A549 treated with ZK216348 at 1 μM for 4 hours (cell line): ENCODE data around the gene KRTAP4-6. TPM values are rescaled to one million over a fixed set of nuclear protein-coding genes. Genes with fewer than 3 reads are reported as not detected.

ENCODE experiments used
- total RNA-seq: library from RNA; stranded (reverse); fragments of 200-300 nt; extraction: Qiagen RNA extraction; gene quantifications from 5 replicates; pipeline ENCODE4 v1.2.3, GENCODE V29; 2022; ENCODE audit warnings: low read depth

Gene KRTAP4-6
- total RNA-seq: not detected in 5 replicates

DNA sequence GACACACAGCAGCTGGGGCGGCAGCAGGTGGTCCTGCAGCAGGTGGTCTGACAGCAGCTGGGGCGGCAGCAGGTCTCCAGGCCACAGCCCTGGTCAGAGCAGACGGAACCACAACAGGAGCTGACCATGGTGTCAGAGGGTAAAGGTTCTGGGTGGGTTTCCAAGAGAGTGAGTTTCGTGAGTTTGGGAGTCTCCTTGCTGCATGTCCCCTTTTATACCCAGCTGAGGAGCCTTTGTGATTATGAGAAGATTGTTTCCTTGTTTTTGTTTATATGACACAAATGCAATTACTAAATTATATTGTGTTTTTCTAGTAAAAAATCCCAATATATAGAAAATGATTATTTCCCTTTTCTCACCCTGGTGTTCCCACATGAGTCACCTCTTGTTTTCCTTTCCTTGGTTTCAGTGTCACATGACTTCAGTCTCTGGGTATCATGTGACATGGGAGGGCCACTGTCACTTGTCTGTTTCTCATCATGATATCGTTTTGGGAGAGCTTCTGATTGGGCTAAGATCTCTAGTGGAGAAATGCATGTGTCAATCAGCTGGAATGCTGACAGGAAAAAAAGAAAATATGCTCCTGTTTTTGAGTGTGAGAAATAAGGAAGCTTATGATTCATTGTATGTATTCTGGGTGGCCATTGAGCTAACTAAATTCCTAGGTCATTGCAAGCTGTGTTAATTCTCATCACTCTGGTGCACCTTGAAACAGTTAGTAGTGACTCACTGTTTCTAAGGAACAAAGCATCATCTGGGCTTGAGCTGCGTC is at the start of gene KRTAP4-6:
TSS of gene KRTAP4-6 (minus strand) at position 185 of the 772 bp plus-strand sequence. CDS start at position 128, 57 bp downstream.

DNA sequence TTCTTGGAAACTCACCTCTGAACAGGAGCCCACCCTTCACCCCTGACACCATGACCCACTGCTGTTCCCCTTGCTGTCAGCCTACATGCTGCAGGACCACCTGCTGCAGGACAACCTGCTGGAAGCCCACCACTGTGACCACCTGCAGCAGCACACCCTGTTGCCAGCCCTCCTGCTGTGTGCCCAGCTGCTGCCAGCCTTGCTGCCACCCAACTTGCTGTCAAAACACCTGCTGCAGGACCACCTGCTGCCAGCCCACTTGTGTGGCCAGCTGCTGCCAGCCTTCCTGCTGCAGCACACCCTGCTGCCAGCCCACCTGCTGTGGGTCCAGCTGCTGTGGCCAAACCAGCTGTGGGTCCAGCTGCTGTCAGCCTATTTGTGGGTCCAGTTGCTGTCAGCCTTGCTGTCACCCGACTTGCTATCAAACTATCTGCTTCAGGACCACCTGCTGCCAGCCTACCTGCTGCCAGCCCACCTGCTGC is 49.5 kb upstream of the KRTAP4-6 start, which contains the start of gene KRTAP9-1:
TSS of gene KRTAP9-1 (plus strand) at position 51 of the 482 bp plus-strand sequence. CDS start at position 51, 0 bp downstream.

DNA sequence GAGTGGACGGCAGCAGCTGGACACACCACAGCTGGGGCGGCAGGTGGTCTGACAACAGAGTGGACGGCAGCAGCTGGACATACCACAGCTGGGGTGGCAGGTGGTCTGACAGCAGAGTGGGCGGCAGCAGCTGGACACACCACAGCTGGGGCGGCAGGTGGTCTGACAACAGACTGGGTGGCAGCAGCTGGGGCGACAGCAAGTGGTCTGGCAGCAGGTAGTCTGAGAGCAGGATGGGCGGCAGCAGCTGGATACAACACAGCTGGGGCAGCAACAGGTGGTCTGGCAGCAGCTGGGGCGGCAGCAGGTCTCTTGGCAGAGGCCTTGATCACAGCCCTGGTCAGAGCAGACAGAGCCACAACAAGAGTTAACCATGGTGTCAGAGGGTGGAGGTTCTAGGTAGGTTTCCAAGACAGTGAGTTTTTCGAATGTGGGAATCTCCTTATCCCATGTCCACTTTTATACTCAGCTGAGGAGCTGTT is 44.2 kb upstream of the KRTAP4-6 start, which contains the start of gene KRTAP4-1:
TSS of gene KRTAP4-1 (minus strand) at position 432 of the 482 bp plus-strand sequence. CDS start at position 375, 57 bp downstream.

DNA sequence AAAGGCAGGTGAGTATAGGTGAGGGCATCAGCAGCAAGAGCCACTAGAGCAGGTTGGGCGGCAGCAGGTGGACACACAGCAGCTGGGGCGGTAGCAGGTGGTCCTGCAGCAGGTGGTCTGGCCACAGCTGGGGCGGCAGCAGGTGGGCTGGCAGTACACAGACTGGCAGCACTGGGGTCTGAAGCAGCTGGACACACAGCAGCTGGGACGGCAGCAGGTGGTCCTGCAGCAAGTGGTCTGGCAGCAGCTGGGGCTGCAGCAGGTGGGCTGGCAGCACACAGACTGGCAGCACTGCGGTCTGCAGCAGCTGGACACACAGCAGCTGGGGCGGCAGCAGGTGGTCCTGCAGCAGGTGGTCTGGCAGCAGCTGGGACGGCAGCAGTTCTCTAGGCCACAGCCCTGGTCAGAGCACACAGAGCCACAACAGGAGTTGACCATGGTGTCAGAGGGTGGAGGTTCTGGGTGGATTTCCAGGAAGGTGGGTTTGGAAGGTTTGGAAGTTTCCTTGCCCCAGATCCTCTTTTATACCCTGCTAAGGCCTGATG is 37.5 kb upstream of the KRTAP4-6 start, which contains the start of gene KRTAP4-2:
TSS of gene KRTAP4-2 (minus strand) at position 495 of the 545 bp plus-strand sequence. CDS start at position 438, 57 bp downstream.

DNA sequence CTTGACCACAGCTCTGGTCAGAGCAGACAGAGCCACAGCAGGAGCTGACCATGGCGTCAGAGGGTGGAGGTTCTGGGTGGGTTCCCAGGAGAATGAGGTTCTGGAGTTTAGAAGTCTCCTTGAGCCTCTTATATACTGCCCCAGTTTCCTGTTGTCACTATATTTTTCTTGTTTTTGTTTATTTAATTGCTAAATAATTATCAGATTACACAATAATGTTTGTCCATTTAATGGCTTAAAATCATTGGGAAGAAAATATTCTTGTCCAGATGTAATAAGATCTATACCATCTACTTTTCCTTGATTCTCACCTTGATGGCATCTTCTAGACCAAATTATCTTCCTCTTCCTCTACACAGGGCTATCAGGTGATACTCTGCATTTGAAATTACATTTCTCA is 27.8 kb upstream of the KRTAP4-6 start, which contains the start of gene KRTAP4-3:
TSS of gene KRTAP4-3 (minus strand) at position 101 of the 400 bp plus-strand sequence. CDS start at position 52, 49 bp downstream.

DNA sequence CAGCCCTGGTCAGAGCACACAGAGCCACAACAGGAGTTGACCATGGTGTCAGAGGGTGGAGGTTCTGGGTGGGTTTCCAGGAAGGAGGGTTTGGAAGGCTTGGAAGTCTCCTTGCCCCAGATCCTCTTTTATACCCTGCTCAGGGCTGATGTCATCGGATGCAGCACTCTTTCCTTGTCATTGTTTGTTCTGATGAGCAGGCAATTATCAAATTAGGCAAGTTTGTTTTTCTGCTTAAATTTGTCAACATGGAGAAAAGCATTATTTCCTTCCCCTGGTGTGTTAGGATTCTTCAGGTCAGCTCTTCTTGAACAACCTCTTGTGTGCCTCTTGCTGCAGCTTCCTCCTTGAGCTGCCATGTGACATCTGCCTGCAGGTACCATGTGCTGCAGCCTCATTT is 20.3 kb upstream of the KRTAP4-6 start, which contains the start of gene KRTAP4-4:
TSS of gene KRTAP4-4 (minus strand) at position 101 of the 400 bp plus-strand sequence. CDS start at position 44, 57 bp downstream.

DNA sequence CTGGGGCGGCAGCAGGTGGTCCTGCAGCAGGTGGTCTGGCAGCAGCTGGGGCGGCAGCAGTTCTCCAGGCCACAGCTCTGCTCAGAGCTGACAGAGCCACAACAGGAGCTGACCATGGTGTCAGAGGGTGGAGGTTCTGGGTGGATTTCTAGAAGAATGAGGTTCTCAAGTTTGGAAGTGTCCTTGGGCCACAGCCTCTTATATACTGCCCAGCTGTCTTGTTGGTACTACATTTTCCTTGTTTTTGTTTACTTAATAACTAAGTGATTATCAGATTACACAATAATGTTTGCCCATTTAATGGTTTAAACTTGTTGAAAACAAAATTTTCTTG is 9.3 kb upstream of the KRTAP4-6 start, which contains the start of gene KRTAP4-5:
TSS of gene KRTAP4-5 (minus strand) at position 174 of the 334 bp plus-strand sequence. CDS start at position 116, 58 bp downstream.

DNA sequence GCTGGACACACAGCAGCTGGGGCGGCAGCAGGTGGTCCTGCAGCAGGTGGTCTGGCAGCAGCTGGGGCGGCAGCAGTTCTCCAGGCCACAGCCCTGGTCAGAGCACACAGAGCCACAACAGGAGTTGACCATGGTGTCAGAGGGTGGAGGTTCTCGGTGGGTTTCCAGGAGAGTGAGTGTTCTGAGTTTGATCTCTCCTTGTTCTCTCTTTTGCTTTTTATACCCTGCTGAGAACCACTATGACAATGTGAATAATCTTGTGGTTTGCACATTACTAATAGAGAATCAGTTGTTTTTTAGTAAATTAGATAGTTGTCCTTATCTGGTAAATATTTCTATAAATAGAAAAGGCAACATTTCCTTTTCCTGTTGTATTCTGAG is 16.4 kb downstream of the KRTAP4-6 start, which contains the start of gene KRTAP4-12:
TSS of gene KRTAP4-12 (minus strand) at position 192 of the 381 bp plus-strand sequence. CDS start at position 132, 60 bp downstream.

DNA sequence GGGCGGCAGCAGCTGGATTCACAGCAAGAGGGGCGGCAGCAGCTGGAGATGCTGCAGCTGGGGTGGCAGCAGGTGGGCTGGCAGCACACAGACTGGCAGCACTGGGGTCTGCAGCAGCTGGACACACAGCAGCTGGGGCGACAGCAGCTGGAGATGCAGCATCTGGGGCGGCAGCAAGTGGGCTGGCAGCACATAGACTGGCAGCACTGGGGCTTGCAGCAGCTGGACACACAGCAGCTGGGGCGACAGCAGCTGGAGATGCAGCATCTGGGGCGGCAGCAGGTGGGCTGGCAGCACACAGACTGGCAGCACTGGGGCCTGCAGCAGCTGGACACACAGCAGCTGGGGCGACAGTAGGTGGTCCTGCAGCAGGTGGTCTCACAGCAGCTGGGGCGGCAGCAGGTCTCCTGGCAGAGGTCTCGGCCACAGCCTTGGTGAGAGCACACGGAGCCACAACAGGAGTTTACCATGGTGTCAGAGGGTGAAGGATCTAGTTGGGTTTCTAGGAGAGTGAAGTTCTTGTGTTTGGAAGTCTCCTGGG is 22.4 kb downstream of the KRTAP4-6 start, which contains the start of gene KRTAP4-11:
TSS of gene KRTAP4-11 (minus strand) at position 528 of the 541 bp plus-strand sequence. CDS start at position 470, 58 bp downstream.

DNA sequence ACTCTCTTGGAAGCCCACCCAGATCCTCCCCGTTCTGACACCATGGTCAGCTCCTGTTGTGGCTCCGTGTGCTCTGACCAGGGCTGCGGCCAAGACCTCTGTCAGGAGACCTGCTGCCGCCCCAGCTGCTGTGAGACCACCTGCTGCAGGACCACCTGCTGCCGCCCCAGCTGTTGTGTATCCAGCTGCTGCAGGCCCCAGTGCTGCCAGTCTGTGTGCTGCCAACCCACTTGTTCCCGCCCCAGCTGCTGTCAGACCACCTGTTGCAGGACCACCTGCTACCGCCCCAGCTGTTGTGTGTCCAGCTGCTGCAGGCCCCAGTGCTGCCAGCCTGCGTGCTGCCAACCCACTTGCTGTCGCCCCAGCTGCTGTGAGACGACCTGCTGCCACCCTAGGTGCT is 35.0 kb downstream of the KRTAP4-6 start, which contains the start of gene KRTAP4-9:
TSS of gene KRTAP4-9 (plus strand) at position 43 of the 400 bp plus-strand sequence. CDS start at position 43, 0 bp downstream.

DNA sequence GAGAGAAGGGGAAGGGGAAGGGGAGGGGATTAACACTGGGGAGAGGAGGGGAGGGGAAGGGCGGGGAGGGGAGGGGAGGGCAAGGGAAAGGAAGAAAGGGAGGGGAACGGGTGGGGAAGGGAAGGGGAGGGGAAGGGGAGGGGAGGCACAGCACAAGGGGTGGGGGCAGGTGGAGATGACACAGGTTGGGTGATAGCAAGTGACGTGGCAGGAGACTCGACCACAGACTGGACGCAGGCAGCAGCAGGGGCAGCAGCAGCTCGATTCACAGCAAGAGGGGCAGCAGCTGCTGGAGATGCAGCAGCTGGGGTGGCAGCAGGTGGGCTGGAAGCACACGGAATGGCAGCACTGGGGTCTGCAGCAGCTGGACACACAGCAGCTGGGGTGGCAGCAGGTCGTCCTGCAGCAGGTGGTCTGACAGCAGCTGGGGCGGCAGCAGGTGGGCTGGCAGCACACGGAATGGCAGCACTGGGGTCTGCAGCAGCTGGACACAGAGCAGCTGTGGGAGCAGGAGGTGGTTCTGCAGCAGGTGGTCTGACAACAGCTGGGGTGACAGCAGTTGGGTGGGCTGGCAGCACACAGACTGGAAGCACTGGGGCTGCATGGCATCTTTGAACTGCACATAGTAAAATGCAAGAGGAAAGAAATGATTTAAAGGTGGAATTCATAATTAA is 38.6 kb downstream of the KRTAP4-6 start, which contains the start of gene KRTAP4-16:
TSS of gene KRTAP4-16 (minus strand) at position 624 of the 674 bp plus-strand sequence. CDS start at position 624, 0 bp downstream.

DNA sequence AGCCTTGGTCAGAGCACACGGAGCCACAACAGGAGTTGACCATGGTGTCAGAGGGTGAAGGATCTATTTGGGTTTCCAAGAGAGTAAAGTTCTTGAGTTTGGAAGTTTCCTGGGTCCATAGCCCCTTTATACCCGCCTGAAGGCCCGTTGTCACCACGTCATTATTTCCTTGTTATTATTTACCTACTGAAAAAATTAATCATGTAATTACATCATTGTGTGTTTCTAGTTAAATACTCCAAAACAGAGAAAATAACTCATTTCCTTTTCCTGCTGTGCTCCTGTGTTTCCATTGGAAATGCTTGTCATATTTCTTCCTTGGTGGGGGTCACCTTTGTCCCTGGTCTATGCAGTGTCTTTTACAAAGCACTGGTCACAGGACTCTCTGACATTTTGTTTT is 42.3 kb downstream of the KRTAP4-6 start, which contains the start of gene KRTAP4-8:
TSS of gene KRTAP4-8 (minus strand) at position 101 of the 400 bp plus-strand sequence. CDS start at position 43, 58 bp downstream.

Other genes with a start within 250 kb of the KRTAP4-6 start
- 0.08 to 0.31 TPM (median 0.18 TPM) in 3 of 5 replicates, not detected in the others for gene KRT23, start 202.9 kb downstream of the KRTAP4-6 start, total RNA-seq
- gene KRT39, start 173.6 kb downstream of the KRTAP4-6 start, total RNA-seq: not detected in 5 replicates
- not detected in 5 replicates for gene KRT40, start 156.2 kb downstream of the KRTAP4-6 start, total RNA-seq
- not detected in 5 replicates for gene KRTAP3-3, start 146.4 kb downstream of the KRTAP4-6 start, total RNA-seq
- not detected in 5 replicates for gene KRTAP3-2, start 140.6 kb downstream of the KRTAP4-6 start, total RNA-seq
- not detected in 5 replicates for gene KRTAP3-1, start 131.4 kb downstream of the KRTAP4-6 start, total RNA-seq
- gene KRTAP1-5, start 113.3 kb downstream of the KRTAP4-6 start, total RNA-seq: not detected in 5 replicates
- not detected in 5 replicates for gene KRTAP1-4, start 110.3 kb downstream of the KRTAP4-6 start, total RNA-seq
- not detected in 5 replicates for gene KRTAP1-3, start 105.7 kb downstream of the KRTAP4-6 start, total RNA-seq
- not detected in 5 replicates for gene KRTAP1-1, start 99.1 kb downstream of the KRTAP4-6 start, total RNA-seq
- gene KRTAP2-1, start 93.2 kb downstream of the KRTAP4-6 start, total RNA-seq: not detected in 5 replicates
- not detected in 5 replicates for gene KRTAP2-2, start 85.3 kb downstream of the KRTAP4-6 start, total RNA-seq
- not detected in 5 replicates for gene KRTAP2-3, start 80.4 kb downstream of the KRTAP4-6 start, total RNA-seq
- gene KRTAP2-4, start 74.7 kb downstream of the KRTAP4-6 start, total RNA-seq: not detected in 5 replicates
- not detected in 5 replicates for gene KRTAP4-7, start 56.4 kb downstream of the KRTAP4-6 start, total RNA-seq
- gene KRTAP4-8, start 42.4 kb downstream of the KRTAP4-6 start, total RNA-seq: not detected in 5 replicates
- gene KRTAP4-16, start 38.3 kb downstream of the KRTAP4-6 start, total RNA-seq: not detected in 5 replicates
- gene KRTAP4-9, start 35.2 kb downstream of the KRTAP4-6 start, total RNA-seq: not detected in 5 replicates
- not detected in 5 replicates for gene KRTAP4-11, start 22.2 kb downstream of the KRTAP4-6 start, total RNA-seq
- gene KRTAP4-12, start 16.4 kb downstream of the KRTAP4-6 start, total RNA-seq: not detected in 5 replicates
- gene KRTAP4-5, start 9.3 kb upstream of the KRTAP4-6 start, total RNA-seq: not detected in 5 replicates
- not detected in 5 replicates for gene KRTAP4-4, start 20.2 kb upstream of the KRTAP4-6 start, total RNA-seq
- not detected in 5 replicates for gene KRTAP4-3, start 27.7 kb upstream of the KRTAP4-6 start, total RNA-seq
- gene KRTAP4-2, start 37.7 kb upstream of the KRTAP4-6 start, total RNA-seq: not detected in 5 replicates
- gene KRTAP4-1, start 44.4 kb upstream of the KRTAP4-6 start, total RNA-seq: 0.32 TPM in 1 of 5 replicates, not detected in the others
- gene KRTAP9-1, start 49.3 kb upstream of the KRTAP4-6 start, total RNA-seq: not detected in 5 replicates
- not detected in 5 replicates for gene KRTAP9-2, start 86.1 kb upstream of the KRTAP4-6 start, total RNA-seq
- not detected in 5 replicates for gene KRTAP9-3, start 91.9 kb upstream of the KRTAP4-6 start, total RNA-seq
- gene KRTAP9-8, start 97.5 kb upstream of the KRTAP4-6 start, total RNA-seq: not detected in 5 replicates
- not detected in 5 replicates for gene KRTAP9-4, start 109.1 kb upstream of the KRTAP4-6 start, total RNA-seq
- not detected in 5 replicates for gene KRTAP9-9, start 114.8 kb upstream of the KRTAP4-6 start, total RNA-seq
- gene KRTAP9-6, start 124.8 kb upstream of the KRTAP4-6 start, total RNA-seq: not detected in 5 replicates
- gene KRTAP9-7, start 135.2 kb upstream of the KRTAP4-6 start, total RNA-seq: not detected in 5 replicates
- gene KRTAP29-1, start 162.3 kb upstream of the KRTAP4-6 start, total RNA-seq: not detected in 5 replicates
- not detected in 5 replicates for gene KRTAP16-1, start 168.8 kb upstream of the KRTAP4-6 start, total RNA-seq
- gene KRTAP17-1, start 175.2 kb upstream of the KRTAP4-6 start, total RNA-seq: not detected in 5 replicates
- not detected in 5 replicates for gene KRT33A, start 210.3 kb upstream of the KRTAP4-6 start, total RNA-seq
- not detected in 5 replicates for gene KRT33B, start 229.3 kb upstream of the KRTAP4-6 start, total RNA-seq
- 0.20 to 0.78 TPM (median 0.31 TPM) in 5 replicates for gene KRT34, start 241.8 kb upstream of the KRTAP4-6 start, total RNA-seq